HTR-8/SVneo (cell line): ENCODE measurements around the gene PPDPF.
"Not testable (repeated sequence)": the region's sequence is repeated elsewhere in the genome, so short reads cannot be mapped to it uniquely, and the experiment has no call there.

Experiments
- DNase-seq: peaks from one replicate; pipeline ENCODE4 v3.0.0; 2011; ENCODE audit warnings: low spot score, mixed read lengths; ENCODE audit not compliant: insufficient read length
- FAIRE-seq: peaks from 2 replicates; lab custom pipeline; 2011; peaks lifted over from hg19 to GRCh38; lab: Jason Lieb, UNC

Gene PPDPF

DNA sequence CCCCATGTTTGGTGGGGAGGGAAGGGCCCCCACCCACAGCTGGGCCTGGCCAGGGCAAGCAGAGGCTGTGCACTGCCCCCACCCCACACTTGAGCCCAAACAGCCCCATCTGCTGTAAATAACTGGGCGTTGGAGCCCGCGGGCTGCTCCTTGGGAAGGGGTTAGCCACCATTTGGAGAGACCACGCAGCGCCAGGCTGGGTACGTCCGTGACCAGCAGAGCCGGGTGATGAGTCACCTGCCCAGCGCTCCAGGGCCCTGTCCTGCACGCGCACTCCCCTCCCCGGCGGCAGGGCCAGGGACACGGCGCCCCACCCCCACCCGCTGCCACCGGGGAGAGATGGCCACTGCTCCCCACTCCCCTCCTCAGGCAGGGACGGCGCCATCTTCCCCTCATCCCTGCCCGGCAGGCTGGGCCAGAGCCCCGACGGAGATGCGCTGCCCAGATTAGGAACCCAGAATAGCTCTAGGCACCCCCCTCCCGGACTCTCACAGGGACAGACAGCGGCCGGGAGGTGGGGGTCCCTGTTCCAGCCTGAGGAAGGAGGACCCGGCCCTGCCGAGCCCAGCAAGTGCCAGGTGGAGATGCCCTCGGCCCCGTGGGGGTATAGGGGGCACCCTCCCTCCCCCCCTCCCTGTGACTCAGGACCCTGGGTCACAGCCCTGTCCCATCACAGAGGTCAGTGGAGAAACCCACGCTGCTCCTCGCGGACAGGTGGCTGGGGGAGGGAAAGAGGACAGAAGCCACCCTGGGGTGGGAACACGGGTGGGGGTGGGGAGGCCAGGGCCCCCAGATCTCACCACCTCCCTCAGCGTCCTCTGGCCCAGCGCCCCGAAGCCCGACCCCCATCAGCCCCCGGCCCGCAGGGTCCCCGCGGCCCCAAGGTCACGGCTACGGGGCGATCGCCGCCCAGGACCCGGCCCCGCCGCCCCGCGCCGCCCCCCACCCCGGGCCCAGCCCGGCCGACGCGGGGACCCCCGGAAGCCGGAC is 22.3 kb upstream of the PPDPF start:
- FAIRE-seq, result peak; percentile 92
- no peak for DNase-seq

GRCh38 chr20:63498960-63499337 is 21.6 kb upstream of the PPDPF start, which contains the start of gene EEF1A2:
Gene EEF1A2 (minus strand): TSS chr20:63499083. CDS start chr20:63497763, 1,320 bp downstream.
- DNase-seq (peak; percentile 75), FAIRE-seq (peak; percentile 86)

DNA sequence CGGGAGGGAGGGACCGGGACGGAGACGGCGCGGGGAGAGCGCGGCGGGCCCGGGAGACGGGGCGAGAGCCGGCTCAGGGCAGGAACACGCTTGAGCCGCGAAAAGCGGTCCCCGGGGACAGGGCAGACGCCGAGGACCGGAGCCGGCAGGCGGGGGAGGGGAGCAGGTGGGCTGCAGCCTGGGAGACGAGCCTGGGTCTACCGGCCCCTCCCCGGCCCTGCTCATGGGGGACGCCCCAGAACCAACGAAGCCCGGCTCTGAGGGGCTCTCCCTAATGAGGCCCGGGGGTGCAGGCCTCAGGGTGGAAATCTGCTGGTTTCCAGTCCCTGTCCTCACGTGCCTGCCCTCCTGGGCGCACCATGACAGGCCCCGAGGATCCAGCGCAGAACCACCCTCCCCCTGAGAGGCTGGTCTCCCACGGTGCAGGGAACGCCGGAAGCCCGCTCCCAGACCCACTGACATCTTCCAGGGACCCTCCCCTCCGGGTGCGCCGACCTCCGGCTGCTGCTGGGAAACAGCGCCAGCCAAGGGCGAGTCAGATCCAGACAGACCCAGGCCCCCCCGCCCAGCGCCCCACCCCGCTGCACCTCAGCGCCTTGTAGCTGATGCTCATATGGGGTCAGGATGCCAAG is 21.1 kb upstream of the PPDPF start:
- no peak for DNase-seq

DNA sequence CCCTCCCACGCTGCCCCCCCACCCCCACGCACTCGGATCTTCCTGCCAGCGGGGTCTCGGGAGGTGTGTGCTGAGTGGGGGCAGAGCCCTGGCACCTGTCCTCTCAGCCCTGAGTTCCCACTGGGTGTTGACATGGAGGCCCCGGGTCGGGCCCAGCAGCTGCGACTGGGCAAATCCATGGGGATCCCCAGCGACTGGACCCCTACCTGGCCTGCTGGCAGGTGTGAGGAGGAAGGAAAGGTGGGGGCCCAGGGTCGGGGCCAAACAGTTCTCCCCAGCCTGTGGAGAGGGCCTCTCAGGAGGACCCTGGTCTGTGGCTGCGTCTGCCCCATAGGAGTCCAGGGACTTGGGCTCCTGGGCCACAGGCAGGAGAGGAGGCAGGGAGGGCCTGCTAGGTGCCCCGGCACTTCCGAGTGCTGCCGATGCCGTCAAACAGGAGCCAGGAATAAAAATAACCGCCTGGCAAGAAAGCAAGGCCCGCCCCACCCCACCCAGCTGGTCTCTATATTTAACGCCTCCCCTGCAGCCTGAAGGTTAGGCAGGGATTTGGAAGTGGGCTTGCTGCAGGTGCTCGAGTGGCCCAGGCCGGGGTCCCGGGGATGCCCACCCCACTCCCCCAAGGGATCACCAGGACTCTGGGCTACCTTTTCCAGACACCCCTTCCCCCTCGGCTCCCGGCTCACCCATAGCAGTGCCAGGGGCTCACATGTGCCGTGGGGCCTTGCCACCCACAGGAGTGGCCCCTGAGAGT is 20.2 kb upstream of the PPDPF start:
- peak; percentile 48 for FAIRE-seq
- DNase-seq, result no peak

More for the DNA sequence above, 21.1 kb upstream of the PPDPF start:
- FAIRE-seq, result peak; percentile 33

DNA sequence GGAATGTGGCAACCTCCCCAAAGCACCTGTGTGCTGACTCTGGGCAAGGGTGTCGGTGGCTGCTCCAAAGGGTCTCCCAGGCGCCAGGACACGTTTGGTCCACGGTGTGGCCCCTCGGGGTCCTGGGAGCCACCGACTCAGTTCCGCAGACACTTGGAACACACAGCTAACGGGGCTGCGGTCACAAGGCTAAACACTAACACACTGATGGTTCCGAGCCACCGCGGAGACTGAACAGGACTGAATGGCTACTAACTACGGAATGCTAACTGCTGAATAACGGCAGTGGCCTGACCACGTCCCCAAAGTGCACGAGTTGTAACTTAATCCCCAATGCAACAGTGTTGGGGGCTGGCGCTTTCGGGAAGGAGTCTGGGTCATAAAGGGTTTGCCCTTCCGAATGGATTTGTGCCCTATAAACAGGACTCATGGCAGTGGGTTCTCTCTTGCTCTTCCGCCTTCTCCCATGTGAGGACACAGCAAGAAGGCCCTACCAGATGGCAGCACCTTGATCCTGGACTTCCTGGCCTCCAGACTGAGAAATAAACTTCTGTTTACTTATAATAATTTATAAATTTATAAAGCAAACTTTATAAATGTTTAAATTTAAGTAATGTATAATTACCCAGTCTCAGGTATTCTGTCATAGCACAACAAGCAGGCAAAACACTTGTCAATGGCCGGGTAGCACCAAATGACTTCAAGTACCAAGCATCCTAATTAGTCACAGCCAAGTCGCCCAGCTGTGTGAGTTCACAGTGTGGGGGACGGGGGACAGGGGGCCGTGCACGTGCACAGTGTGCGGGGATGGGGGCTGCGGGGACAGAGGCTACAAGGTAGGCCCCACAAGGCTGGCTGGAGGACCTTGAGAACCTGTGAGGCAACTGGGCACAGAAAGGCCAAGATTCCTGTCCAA is 19.4 kb upstream of the PPDPF start:
- no peak for DNase-seq
- peak; percentile 64 for FAIRE-seq

- DNase-seq, result no peak
- FAIRE-seq, result peak; percentile 85
Measured at GRCh38 chr20:63501818-63502670, 18.5 kb upstream of the PPDPF start.

GRCh38 chr20:63502671-63503172 is 17.8 kb upstream of the PPDPF start:
- peak; percentile 44 for FAIRE-seq
- no peak for DNase-seq

DNA sequence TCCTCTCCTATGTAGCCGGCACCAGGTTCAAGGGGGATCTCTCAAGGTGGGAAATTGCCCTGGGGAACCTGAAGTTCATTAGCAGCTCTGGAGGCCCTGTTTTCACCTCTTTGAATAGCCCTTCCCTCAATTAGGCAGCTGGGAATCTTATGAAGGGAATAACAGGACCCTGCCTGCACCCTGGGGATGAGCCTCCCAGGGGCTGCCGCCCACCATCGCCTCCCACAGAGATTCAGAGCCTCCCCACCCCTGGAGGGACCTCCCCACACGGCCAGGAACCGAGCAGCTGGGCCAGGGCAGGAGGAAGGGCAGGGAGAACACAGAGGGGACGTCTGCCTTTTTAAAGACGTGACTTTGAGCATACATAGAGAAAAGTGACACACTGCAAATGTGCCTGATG is 17.0 kb upstream of the PPDPF start:
- FAIRE-seq (peak; percentile 42), DNase-seq (no peak)

DNA sequence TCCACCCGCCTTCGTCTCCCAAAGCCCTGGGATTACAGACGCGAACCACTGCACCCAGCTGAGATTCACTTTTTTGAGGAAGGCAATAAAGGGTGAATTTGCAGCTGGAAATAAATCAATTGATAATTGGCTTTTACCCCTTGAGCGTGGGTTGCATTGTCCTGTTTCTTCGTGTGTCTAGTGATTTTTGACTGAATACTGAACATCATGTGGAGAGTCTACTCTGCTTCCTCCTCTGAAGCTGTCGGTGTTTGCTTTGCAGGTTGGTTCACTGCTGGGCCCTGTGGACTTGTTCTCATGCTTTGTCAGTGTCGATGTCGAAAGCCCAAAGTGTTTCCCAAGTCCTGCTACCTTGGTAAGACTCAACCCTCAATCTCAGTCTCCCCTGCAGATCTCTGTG is 15.9 kb upstream of the PPDPF start:
- FAIRE-seq, result peak; percentile 9

DNA sequence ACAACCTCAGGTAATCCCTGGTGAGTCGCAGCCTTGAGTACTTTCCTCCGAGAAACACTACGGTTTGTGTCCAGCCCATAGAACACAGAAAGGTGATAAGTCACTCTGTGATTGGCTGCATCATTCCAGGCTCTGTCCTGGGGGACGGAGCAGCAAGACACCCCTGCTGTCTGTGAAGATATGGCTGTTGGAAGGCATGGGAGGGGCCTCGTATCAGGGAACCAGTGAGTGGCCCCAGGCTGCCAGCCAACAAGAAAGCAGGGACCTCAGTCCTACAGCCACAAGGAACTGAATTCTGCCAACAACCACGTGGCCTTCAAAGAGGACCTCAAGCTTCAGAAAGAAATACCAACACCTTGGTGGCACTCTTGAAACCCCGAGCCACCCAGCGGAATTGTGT is 15.3 kb upstream of the PPDPF start:
- DNase-seq (no peak), FAIRE-seq (peak; percentile 72)

More for the DNA sequence above, 15.9 kb upstream of the PPDPF start:
- no peak for DNase-seq

- FAIRE-seq (no peak), DNase-seq (no peak)
Measured at GRCh38 chr20:63505723-63506122, 14.8 kb upstream of the PPDPF start.

DNA sequence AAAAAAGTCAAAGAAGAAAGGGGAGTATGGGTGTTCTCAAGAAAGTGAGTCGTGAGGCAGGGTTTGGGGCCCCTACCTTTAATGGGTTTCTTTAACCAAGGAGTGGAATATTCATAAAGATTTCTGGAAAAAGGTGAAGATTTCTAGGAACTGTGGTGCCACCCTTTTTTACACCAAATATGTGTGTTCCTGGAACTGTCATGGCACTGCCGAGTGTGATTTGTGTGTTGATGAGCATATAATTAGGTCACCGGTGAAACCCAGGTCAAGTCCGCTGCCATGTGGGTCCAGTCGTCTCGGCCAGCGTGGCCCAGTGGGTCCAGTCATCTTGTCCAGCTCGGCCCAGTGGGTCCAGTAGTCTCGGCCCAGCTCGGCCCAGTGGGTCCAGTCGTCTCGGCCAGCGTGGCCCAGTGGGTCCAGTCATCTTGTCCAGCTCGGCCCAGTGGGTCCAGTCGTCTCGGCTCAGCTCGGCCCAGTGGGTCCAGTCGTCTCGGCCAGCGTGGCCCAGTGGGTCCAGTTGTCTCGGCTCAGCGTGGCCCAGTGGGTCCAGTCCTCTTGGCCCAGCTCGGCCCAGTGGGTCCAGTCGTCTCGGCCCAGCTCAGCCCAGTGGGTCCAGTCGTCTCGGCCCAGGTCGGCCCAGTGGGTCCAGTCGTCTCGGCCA is 13.4 kb upstream of the PPDPF start:
- FAIRE-seq, result peak; percentile 52

GRCh38 chr20:63508072-63508768 is 12.3 kb upstream of the PPDPF start:
- DNase-seq (no peak), FAIRE-seq (peak; percentile 80)

More for the DNA sequence above, 13.4 kb upstream of the PPDPF start:
- no peak for DNase-seq

- FAIRE-seq, result peak; percentile 40
- no peak for DNase-seq
Measured at GRCh38 chr20:63509088-63509564, 11.4 kb upstream of the PPDPF start.

DNA sequence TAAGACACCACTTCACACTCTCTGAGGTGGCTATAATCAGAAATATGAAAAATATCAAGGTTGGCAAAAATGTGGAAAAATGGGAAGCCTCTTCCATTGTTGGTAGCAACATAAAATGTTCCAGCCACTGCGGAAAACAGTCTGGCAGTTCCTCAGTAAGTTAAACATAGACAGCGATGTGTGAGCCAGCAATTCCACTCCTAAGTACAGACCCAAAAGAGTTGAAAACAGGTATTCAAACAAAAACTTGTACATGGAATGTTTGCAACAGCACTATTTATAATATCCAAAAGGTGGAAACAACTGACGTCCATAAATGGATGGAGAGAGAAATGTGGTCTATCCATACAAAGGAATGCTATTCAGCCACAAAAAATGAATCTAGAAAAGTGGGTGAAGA is 7.4 kb upstream of the PPDPF start:
- FAIRE-seq (no peak), DNase-seq (no peak)

DNA sequence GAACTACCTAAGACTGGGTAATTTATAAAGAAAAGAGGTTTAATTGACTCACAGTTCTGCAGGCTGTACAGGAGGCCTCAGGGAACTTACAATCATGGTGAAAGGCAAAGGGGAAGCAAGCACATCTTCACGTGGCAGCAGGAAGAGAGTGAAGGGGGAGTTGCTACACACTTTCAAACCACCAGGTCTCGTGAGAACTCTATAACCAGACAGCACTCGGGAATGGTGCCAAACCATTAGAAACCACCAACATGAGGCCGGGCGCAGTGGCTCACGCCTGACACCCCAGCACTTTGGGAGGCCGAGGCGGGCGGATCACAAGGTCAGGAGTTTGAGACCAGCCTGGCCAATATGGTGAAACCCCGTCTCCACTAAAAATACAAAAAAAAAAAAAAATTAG is 6.0 kb upstream of the PPDPF start:
- not testable (repeated sequence) for FAIRE-seq, DNase-seq
